HG02973 (cell line): ENCODE data around the gene MB.

Experiments used
- ATAC-seq: cut with Tn5 transposase; IDR thresholded peaks from one replicate; pipeline ENCODE4 v1.9.1; 2021; ENCODE audit warnings: moderate library complexity; ENCODE audit not compliant: unreplicated experiment

MB gene

DNA sequence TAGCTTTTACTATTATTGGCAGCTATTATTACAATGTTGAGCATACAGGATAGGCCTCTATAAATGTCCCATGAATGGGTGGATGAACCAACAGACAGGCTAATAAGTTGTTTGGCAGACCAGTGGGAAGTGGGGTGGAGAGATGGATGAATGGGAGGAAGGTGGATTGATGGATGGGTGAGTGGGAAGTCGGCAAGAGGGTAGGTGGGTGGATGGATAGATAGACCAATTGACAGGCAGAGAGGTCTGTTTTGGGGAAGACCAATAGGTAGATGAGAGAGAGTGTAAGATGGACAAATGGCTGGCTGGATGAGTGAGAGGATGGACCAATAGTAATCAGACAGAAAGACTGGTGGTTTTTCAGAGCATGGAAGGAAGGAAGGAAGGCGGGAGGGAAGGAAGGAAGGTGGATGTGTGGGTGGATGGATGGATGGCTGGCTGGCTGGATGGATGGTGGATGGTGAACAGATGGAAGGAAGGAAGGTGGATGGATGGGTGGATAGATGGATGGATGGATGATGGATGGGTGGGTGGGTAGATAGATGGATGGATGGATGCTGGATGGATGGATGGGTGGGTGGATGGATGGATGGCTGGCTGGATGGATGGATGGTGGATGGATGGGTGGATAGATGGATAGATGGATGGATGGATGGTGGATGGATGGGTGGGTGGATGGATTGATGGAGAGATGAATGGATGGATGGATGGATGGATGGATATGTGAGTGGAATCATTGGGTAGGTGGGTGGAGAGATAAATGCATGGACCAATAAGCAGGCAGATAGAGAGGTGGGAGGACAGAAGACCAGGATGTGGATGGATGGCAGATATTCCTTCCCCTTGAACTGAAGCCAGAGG lies 39.1 kb downstream of the MB start:
- ATAC-seq = no peak

DNA sequence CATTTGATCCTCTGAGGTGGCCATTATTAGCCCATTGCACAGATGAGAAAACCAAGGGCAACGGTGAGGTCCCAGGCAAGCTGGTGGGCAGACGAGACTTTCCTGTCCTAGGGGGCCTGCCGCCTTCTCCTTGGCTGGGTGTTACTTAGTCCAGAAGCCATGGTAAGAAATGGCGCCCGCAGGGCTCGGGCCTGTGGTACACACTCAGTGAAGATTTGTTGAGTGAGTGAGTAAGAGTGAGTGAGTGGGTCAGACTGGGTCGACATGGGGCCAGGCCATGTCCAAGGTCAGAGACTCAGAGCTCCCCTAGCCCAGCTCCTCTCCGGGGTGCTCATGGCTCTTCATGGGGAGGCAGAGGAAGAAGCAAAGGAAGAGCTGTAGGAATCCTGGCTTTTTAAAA lies 40.5 kb downstream of the MB start:
- ATAC-seq = no peak

DNA sequence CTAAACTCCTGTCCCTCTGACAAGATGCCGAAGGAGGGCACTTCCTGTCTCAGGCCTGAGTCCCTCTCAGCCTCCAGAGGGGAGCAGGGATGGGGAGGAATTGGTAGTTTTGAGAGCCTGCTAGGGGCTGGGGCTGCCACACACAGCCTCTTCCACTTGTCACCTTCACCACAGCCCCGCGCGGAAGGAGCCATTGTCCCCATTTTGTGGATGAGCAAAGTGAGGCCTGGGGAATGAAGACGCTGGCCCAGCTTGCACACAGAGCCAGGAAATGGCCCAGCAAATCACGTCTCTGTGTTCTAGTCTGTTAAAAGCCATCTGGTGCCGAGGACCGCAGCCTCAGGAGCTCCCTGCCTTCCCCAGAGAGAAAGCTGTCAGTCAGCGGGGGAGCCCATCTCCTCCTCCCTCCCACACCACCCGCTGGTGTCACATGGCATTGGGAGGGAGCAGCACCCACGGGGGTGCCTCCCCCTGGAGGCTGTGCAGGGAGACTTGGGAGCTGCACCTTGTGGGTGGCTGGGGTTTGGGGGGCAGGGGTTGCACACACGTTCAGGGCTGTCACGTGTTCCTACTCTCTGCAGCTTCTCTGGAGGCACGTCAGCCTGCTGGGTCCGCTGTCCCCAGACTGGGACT lies 41.9 kb downstream of the MB start:
- ATAC-seq = no peak

DNA sequence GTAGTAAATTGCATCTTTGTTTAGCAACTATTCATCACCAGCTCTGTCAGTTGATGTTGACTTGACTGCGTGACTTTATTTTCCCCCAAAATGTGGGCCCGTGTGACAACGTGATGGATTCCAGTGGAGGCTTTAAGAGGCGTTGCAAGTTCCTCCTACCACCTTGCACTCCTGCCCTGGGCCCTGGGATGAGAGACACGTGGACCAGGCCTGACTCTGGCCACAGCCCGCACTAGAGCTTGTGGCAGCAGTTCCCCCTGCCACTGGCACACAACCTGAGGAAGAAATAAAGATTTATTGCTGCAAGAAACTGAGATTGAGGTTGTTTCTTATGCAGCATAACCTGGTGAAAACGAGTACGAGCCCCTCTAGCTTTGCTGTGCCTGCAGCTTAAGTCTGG lies 44.6 kb downstream of the MB start:
- no peak for ATAC-seq

DNA sequence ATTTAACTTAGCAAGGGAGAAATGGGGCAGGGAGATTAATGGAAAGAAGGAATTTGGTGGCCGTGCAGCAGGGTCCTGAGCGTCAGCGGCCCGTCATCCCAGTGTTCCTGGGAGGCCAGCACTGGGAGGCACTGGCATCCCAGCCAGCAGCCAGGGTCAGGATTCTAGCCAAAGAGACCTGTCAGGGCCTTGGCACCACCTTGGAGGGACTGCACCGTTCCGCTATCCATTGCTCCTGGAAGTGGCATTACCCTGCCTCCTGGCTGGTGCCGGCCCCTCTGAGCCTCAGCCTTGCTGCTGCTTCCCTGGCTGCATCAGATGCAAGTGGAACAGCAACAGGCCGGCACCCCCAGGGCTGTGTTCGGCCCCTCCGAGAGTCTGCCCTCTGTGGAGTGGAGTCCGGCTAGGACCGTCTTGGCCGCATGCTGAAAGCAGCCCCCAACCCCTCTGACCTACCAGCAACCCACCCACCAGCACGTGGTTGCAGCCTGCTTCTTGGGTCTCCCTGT lies 46.4 kb downstream of the MB start:
- no peak for ATAC-seq

DNA sequence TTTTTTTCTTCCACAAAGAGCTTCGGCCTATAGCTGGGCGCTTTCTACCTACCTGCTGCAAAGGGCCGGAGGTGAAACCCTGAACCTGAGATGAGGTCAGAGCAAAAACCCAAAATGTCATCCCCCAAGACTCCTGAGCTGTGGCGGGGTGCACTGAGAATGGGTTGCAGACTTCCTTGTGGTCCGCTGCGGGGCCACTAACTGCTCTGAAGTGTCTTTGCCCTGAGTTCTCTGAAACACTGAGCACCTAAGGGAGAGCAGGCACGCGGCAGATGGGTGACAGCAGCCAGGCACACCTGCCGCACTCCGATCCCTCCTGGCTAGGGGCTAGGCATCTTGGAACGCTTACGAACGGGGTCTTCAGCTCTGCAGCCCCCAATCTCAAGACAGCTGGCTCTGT lies 47.2 kb downstream of the MB start:
- ATAC-seq = no peak

DNA sequence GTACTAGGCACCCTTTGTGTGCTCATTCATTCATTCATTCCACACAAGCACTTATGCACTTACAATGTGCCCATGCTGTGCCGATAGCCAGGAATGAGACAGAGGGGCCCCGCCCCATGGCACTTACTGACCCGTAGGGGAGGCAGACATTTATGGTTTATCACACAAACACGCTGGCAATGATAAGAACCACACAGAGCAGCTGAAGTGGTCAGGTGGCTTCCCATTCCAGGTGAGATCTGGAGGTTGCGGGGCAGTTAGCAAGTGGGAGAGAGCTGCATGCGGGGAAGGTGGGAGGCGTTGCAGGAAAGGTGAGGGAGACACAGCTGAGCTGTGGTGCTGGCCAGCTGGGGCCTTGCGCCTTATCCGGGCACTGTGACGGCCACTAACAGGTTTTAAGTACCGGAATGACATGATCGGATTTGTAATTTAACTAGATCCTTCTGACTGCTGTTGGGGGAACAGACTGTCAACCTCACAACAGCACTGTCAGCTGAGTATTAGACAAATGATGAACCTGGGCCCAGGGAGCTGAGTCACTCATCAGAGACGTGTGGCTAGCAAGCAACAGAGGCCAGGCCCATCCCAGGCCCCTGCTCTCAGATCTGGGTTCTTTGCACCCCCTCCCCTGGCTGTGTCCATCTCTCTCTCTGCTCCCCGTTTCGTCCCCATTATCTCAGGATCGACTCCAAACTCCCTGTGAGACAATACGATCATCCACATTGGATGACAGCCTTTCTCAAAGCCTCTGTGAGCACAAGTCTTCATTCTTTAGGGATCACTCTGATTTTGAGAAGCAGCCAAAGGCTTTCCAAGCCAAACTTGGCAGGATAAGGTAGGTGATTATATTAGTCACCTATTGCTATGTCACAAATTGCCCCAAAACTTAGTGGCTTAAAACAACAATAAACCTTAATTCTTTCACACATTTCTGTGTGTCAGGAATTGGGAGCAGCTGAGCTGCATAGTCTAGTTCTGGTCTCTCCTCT lies 48.1 kb downstream of the MB start:
- no peak for ATAC-seq

DNA sequence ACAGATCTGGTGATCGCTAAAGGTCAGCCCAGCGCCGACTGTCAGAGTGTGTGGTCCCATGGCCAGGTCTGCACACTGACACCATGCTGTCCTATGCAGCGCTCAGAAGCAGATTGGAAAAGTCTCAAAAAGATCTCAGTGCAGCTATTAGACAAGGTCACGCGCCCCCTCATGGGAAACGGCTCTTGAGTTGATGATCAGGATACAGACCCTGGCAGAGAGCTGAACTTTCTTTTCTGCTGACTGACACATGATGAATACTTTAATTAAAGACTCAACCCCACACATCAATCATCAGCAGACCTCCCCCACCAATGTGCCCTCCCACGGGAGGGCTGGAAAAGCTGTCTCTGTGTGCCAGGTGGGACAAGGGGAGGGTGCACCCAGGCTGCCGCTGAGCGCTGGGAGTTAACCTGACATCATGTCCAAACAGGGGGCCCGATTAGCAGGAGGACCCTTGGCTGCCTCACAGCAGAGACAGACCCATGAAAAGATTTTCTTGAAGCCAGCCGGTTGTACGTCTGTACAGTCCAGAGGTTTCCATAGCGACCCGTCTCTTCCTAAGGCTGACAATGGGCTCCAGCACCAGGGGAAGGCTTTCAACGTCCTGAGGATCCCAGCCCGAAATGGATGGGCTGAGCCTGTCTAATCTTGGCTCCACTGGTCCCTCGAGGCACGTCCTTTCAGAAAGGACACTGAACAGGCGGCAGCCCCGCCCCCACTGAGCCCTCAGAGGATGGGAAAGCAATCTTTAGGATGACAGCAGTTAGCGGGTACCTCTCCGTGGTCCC lies 49.6 kb downstream of the MB start:
- ATAC-seq = no peak

DNA sequence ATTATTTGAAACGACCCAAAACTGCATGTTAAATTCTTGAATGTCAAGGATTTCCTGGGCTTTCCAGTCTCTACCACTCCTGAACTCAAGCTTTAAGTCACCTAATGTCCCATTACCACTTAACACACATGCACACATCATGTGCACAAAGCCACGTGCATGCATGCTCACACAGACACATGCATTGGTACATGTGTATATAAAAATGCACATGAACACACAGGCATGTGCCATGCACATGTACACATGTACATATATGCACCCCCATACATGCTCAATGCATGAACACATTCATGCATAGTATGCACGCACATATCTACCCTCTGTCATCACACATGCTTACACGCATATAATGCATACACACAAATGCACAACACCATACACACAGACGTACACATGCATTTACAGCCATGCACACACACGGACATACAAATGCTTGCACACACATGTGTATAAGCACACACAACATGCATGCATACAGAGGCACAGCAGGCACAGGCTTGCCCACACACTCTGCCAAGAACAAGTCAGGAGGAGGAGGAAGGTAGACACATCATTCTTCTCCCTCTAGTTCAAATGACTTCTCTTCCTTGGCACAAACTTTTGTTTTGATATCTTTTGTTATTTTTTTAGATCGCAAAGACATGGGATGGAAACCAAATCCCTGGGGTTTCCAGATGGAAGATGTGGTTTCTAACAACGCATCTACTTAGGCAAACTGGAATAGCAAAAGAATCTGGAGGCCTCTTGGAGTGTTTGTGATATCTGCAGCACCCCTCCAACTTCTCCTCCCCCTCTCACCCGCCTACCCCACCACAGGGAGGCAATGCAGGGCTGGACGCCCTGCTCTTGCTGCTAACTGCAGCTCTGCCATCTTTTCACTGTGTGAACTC lies 51.9 kb downstream of the MB start:
- ATAC-seq = no peak

DNA sequence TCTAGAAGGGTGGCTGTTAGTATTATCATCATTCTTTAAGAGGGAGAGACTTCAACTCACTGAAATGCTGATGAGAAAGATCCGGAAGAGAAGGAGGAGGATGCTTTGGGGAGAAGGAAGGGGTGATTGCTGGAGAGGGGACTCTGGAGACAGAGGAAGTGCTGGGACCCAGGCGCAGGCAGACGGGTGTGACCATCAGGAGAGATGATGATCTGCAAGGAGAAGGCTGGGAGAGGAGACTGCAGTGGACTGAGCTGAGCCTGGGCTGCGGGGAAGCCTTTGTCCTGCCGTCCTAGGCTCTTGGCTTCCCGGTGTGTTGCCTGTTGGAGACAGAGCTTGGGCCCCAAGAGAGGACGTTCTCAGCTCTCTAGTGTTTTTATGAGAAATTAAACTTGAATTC lies 53.9 kb downstream of the MB start:
- ATAC-seq = no peak

DNA sequence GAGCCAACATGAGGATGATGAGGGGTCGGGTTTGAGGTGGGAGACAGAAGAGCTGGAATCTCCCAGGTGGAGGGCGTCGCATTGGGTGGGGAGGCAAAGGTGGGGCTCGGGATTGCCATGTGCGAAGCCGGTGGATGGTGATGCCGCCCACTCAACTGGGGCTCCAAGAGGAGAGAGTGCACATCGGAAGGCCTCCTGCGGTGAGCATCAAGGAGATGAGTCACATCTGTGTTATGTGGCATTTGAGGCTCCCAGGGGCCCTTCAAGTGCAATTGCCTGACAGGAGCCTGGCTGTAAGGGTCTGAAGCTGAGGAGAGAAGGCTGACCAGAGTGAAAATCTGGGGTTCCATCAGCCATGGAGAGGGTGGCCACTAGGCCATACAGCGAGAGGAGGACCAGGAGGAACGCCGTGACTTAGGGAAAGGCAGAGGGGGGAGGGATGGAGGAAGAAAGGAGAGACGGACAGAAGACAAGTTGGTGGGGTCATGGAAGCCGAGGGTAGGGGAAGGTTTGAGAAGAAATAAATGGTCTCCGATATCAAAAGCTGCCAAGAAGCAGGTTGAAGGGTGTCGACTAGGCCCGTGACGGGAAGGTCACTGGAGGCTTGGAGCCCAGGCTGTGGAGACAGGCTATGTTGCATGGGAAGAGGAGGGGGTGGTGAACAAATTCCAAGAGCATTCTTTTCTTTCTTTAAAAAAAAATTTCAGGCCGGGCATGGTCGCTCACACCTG lies 55.2 kb downstream of the MB start:
- no peak for ATAC-seq

DNA sequence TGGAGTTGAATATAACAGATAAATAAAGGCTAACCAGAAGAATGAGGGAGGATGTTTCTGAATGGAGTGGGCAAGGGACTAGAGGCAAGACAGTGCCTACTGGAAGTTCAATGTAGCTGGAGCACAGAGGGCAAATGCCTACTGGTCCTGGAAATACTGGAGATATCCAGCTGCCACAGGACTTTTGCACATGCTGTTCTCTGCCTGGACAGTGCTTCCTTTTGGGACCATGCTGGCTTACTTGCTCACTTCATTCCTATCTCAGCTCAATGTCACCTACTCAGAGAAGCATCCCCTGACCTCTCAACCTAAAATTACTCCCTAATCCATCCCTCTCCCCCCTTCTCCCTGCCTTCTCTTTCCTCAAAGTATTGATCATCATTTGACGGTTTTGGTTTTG lies 56.3 kb downstream of the MB start:
- ATAC-seq = no peak

DNA sequence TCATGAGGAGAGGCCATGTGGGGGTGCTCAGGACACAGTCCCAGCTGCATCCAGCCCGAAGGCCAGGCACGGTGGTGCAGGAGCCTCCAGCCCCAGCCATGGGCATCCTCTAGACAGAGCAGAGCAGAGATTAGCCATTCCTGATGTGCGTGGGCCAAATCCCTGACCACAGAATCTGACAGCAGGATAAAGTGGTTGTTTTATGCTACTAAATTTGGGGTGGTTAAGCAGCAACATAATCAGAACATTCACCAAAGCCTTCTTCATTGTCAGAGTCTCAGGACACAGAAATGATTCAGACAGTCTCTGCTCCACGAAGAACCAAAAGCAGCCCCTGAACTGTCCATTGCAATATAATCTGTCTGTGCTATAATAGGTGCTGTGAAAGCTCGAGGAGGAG lies 56.8 kb downstream of the MB start:
- ATAC-seq = no peak

DNA sequence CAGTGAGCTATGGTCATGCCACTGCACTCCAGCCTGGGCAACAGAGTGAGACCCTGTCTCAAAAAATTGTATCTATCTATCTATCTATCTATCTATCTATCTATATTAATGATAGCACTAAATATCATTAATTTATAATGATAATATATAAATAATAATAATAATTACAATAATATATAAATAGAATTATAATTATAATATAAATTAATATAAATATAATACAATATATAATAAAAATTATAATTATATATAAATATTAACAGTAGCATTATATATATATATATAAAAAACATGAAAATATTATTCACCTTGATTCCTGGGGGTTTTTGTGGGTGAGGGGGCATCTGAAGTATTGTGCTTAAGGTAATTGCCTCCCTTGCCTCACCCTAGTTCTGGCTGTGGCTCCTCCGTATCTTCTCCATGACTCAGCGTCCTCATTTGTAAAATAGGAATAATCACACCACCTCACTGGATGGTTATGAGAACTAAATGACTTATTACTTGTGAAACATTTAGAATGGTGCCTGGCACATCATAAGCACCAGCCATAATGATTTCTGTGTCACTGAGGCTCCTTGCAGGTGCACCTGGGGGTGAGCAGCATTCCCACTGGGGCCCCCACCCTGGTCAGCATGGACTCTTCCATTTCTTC lies 57.6 kb downstream of the MB start:
- no peak for ATAC-seq

DNA sequence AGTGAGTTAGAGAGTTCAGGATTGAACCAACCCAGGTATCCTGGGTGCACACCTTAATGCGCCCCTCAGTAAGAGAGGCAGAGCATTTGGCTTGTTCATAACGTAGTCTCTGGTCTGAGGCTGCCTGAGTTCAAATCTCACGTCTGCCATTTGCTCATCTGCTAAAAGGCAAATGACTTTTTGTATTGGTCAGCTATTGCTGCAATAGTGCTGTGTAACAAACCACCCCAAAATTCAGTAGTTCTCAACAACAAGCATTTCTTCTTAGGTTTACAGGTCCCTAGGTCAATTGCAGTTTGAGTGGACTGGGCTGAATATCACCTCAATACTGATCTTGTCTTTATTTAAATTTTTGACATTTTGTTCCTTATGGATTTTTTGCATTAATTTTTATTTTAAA lies 58.4 kb downstream of the MB start:
- ATAC-seq = no peak

DNA sequence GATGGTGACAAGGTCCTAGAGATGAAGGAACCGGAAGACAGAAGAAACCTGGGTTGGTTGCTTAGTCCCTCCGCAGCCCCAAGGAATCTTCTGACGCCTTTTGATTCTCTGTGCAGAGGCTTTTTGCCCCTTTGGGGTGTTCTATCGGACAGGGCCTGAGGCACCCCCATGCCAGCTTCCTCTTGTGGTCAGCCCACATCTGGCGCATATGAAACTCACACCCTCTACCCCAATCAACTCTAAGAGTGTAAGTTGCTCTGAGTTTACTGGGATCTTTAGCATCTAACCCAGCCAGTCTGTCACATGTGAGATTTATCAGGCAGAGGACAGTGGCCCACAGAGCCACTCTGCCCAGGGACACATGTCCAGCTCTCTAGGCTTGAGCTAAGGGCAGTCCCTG lies 59.1 kb downstream of the MB start:
- ATAC-seq = no peak
